ENCODE results near the gene TEC. TPM values are rescaled to one million over a fixed set of nuclear protein-coding genes. Genes with fewer than 3 reads are reported as not detected.
"Not testable (repeated sequence)": the region's sequence is repeated elsewhere in the genome, so short reads cannot be mapped to it uniquely, and the experiment has no call there.

Gene TEC
- total RNA-seq, 1 donor from 2014 or later, result 0.91 TPM

- intact Hi-C loops (cut with micrococcal nuclease), result no loop called here
These were observed 100.0 kb downstream of the TEC start for GRCh38 chr4:48169636-48170035.

- intact Hi-C loops (cut with micrococcal nuclease), result no loop called here
These were observed 101.9 kb downstream of the TEC start for GRCh38 chr4:48167538-48168263.

GRCh38 chr4:48164561-48164960 is 105.1 kb downstream of the TEC start:
- intact Hi-C loops (cut with micrococcal nuclease), result not testable (repeated sequence)

- intact Hi-C loops (cut with micrococcal nuclease), result no loop called here
These were observed 105.9 kb downstream of the TEC start for GRCh38 chr4:48163746-48164145.

- intact Hi-C loops (cut with micrococcal nuclease), result no loop called here
These were observed 107.5 kb downstream of the TEC start for GRCh38 chr4:48162162-48162561.

- intact Hi-C loops (cut with micrococcal nuclease), result no loop called here
These were observed 112.4 kb downstream of the TEC start for GRCh38 chr4:48157271-48157670.

GRCh38 chr4:48156423-48156822 is 113.2 kb downstream of the TEC start:
- intact Hi-C loops (cut with micrococcal nuclease), result no loop called here

- intact Hi-C loops (cut with micrococcal nuclease), result no loop called here
These were observed 115.7 kb downstream of the TEC start for GRCh38 chr4:48153791-48154550.

GRCh38 chr4:48152259-48152658 is 117.4 kb downstream of the TEC start:
- intact Hi-C loops (cut with micrococcal nuclease), result no loop called here

GRCh38 chr4:48149827-48150370 is 119.7 kb downstream of the TEC start:
- intact Hi-C loops (cut with micrococcal nuclease), result no loop called here

- intact Hi-C loops (cut with micrococcal nuclease), result no loop called here
These were observed 122.0 kb downstream of the TEC start for GRCh38 chr4:48147621-48148020.

GRCh38 chr4:48141048-48141447 is 128.6 kb downstream of the TEC start:
- intact Hi-C loops (cut with micrococcal nuclease), result loop anchor here (1.0 to 2.0 kb wide), 7 partner anchors 32 to 472 kb away; partner anchors contain the start of genes CNGA1 and NIPAL1

- intact Hi-C loops (cut with micrococcal nuclease), result loop anchor here (1.0 to 10.0 kb wide), 8 partner anchors 11 to 1125 kb away; partner anchors contain the start of genes NFXL1, OCIAD2 and SLAIN2
These were observed 129.9 kb downstream of the TEC start for GRCh38 chr4:48139691-48140090.

GRCh38 chr4:48138936-48139335 is 130.7 kb downstream of the TEC start:
- intact Hi-C loops (cut with micrococcal nuclease), result loop anchor here (1.0 to 10.0 kb wide), 7 partner anchors 11 to 1124 kb away; partner anchors contain the start of genes NFXL1, OCIAD2 and SLAIN2

- intact Hi-C loops (cut with micrococcal nuclease), result loop anchor here (10.0 kb wide), 2 partner anchors 766 to 1124 kb away; partner anchors contain the start of gene OCIAD2
These were observed 131.1 kb downstream of the TEC start for GRCh38 chr4:48138511-48138910.

- intact Hi-C loops (cut with micrococcal nuclease), result loop anchor here (10.0 kb wide), 2 partner anchors 767 to 1123 kb away; partner anchors contain the start of gene OCIAD2
These were observed 131.8 kb downstream of the TEC start for GRCh38 chr4:48137846-48138245.

- intact Hi-C loops (cut with micrococcal nuclease), result loop anchor here (5.0 to 10.0 kb wide), 3 partner anchors 297 to 1119 kb away; partner anchors contain the start of genes CORIN and OCIAD2
These were observed 135.6 kb downstream of the TEC start, which contains the start of gene TXK for GRCh38 chr4:48134081-48134480. TSS of gene TXK (minus strand) at chr4:48134250. CDS start at chr4:48134170, 80 bp downstream.

GRCh38 chr4:48133669-48134068 is 136.0 kb downstream of the TEC start:
- intact Hi-C loops (cut with micrococcal nuclease), result loop anchor here (5.0 to 10.0 kb wide), 3 partner anchors 296 to 1119 kb away; partner anchors contain the start of genes CORIN and OCIAD2

- intact Hi-C loops (cut with micrococcal nuclease), result loop anchor here (5.0 to 10.0 kb wide), 3 partner anchors 294 to 1117 kb away; partner anchors contain the start of genes CORIN and OCIAD2
These were observed 137.9 kb downstream of the TEC start for GRCh38 chr4:48131736-48132135.

GRCh38 chr4:48130100-48130499 is 139.5 kb downstream of the TEC start:
- intact Hi-C loops (cut with micrococcal nuclease), result loop anchor here (1.0 to 10.0 kb wide), 4 partner anchors 216 to 1115 kb away; partner anchors contain the start of genes CORIN, NFXL1 and OCIAD2

Measured in T-helper 1 cell treated with Interleukin-12 subunit alpha and Interleukin-12 subunit beta and Interleukin-4 antibody, amounts not matched to agents 30 ng/mL and 1 ng/mL, for 36 hours (primary cell).